GM11168 (cell line): ENCODE results near the gene ALPL.

ENCODE experiments used
- in situ Hi-C: fragments of 300-500 bp; cut with MboI; formaldehyde crosslinking; loops from one replicate; pipeline ENCODE4 v1.12.0; 2022; ENCODE audit warnings: low sequenced_read_pairs; ENCODE audit not compliant: unreplicated experiment

The ALPL gene

GRCh38 chr1:21525340-21525717, 16.1 kb downstream of the ALPL start:
- in situ Hi-C loops: no loop called here

- in situ Hi-C loops: no loop called here
Observed at GRCh38 chr1:21526441-21526840, 17.2 kb downstream of the ALPL start.

- in situ Hi-C loops: no loop called here
Observed at GRCh38 chr1:21530368-21531016, 21.3 kb downstream of the ALPL start.

GRCh38 chr1:21531241-21531640, 22.0 kb downstream of the ALPL start:
- in situ Hi-C loops: no loop called here

GRCh38 chr1:21532496-21532895, 23.3 kb downstream of the ALPL start:
- in situ Hi-C loops: no loop called here

GRCh38 chr1:21532992-21533534, 23.8 kb downstream of the ALPL start:
- in situ Hi-C loops: no loop called here

GRCh38 chr1:21534146-21534545, 24.9 kb downstream of the ALPL start:
- in situ Hi-C loops: no loop called here

- in situ Hi-C loops: no loop called here
Observed at GRCh38 chr1:21534674-21535378, 25.6 kb downstream of the ALPL start.

- in situ Hi-C loops: no loop called here
Observed at GRCh38 chr1:21536218-21536617, 27.0 kb downstream of the ALPL start.

GRCh38 chr1:21537511-21537931, 28.3 kb downstream of the ALPL start:
- in situ Hi-C loops: no loop called here

GRCh38 chr1:21537932-21538630, 28.9 kb downstream of the ALPL start:
- in situ Hi-C loops: no loop called here

- in situ Hi-C loops: no loop called here
Observed at GRCh38 chr1:21539933-21540332, 30.7 kb downstream of the ALPL start.

- in situ Hi-C loops: no loop called here
Observed at GRCh38 chr1:21541329-21541728, 32.1 kb downstream of the ALPL start.

GRCh38 chr1:21541835-21542234, 32.6 kb downstream of the ALPL start:
- in situ Hi-C loops: no loop called here

- in situ Hi-C loops: no loop called here
Observed at GRCh38 chr1:21543598-21543997, 34.4 kb downstream of the ALPL start.

GRCh38 chr1:21544095-21544494, 34.9 kb downstream of the ALPL start:
- in situ Hi-C loops: no loop called here

GRCh38 chr1:21546122-21546825, 37.1 kb downstream of the ALPL start:
- in situ Hi-C loops: no loop called here

GRCh38 chr1:21547876-21548275, 38.7 kb downstream of the ALPL start:
- in situ Hi-C loops: no loop called here

- in situ Hi-C loops: no loop called here
Observed at GRCh38 chr1:21550097-21550496, 40.9 kb downstream of the ALPL start.

- in situ Hi-C loops: no loop called here
Observed at GRCh38 chr1:21550866-21551475, 41.7 kb downstream of the ALPL start.
